Endodermal cell (in vitro differentiated cells): ENCODE results near the gene PCDHGA1. TPM values are rescaled to one million over a fixed set of nuclear protein-coding genes. Genes with fewer than 3 reads are reported as not detected.

Experiments
- DNase-seq: peaks from one replicate; pipeline ENCODE4 v3.0.0-alpha.2; 2017
- H3K27ac ChIP-seq: 2 replicates; pipeline ENCODE4 v1.5.1; 2013; ENCODE audit warnings: mild to moderate bottlenecking, low read depth, low read length, moderate library complexity
- H3K27me3 ChIP-seq: 2 replicates; pipeline ENCODE4 v1.6.1; 2013; ENCODE audit warnings: mild to moderate bottlenecking, low read length, moderate library complexity; ENCODE audit not compliant: insufficient read depth, control insufficient read depth, poor library complexity, severe bottlenecking
- H3K36me3 ChIP-seq: 2 replicates; pipeline ENCODE4 v1.7.0; 2013; ENCODE audit warnings: mild to moderate bottlenecking, low read length, moderate library complexity; ENCODE audit not compliant: control insufficient read depth, insufficient read depth
- H3K4me1 ChIP-seq: one replicate; pipeline ENCODE4 v1.7.0; 2013; ENCODE audit warnings: low read length; ENCODE audit not compliant: control insufficient read depth, insufficient read depth
- H3K4me3 ChIP-seq: 2 replicates; pipeline ENCODE4 v1.5.1; 2013; ENCODE audit warnings: mild to moderate bottlenecking, low read length, moderate library complexity
- H3K9ac ChIP-seq: 2 replicates; pipeline ENCODE4 v1.6.1; 2013; ENCODE audit warnings: mild to moderate bottlenecking, low read length, moderate library complexity; ENCODE audit not compliant: poor library complexity, severe bottlenecking; ENCODE audit errors: extremely low read depth
- H3K9me3 ChIP-seq: 2 replicates; pipeline ENCODE4 v1.6.1; 2013; ENCODE audit warnings: mild to moderate bottlenecking, low read length, moderate library complexity; ENCODE audit not compliant: control insufficient read depth
- H3K27ac Mint-ChIP-seq: 2 replicates; pipeline ENCODE4 v1.8.0; 2020; ENCODE audit warnings: mixed read lengths
- H3K27me3 Mint-ChIP-seq: 2 replicates; pipeline ENCODE4 v1.8.0; 2021; ENCODE audit warnings: mild to moderate bottlenecking, mixed read lengths; ENCODE audit not compliant: insufficient read depth
- H3K36me3 Mint-ChIP-seq: 2 replicates; pipeline ENCODE4 v1.8.0; 2020; ENCODE audit warnings: low read depth, mixed read lengths
- H3K4me1 Mint-ChIP-seq: 2 replicates; pipeline ENCODE4 v1.8.0; 2020; ENCODE audit warnings: mixed read lengths
- H3K4me3 Mint-ChIP-seq: 2 replicates; pipeline ENCODE4 v1.8.0; 2020; ENCODE audit warnings: mild to moderate bottlenecking, moderate library complexity, mixed read lengths
- H3K9me3 Mint-ChIP-seq: 2 replicates; pipeline ENCODE4 v1.8.0; 2020; ENCODE audit warnings: mild to moderate bottlenecking, mixed read lengths
- WGBS, 2 experiments: methylation state at CpG; one replicate each; pipeline versions ENCODE4 v1.1.5 to v1.1.7; 2013; ENCODE audit warnings: missing lambda C conversion rate in 2 of 2, mixed read lengths in 1 of 2; ENCODE audit not compliant: insufficient coverage in 1 of 2, insufficient read length in 1 of 2; 5-methylcytosine and 5-hydroxymethylcytosine counted together
- total RNA-seq, 2 donors: library from RNA; stranded (reverse); fragmentation: NEBNext Ultra II Directional in 1 of 2; extraction: Animal tissue kit (Norgen Biotek cat#: 25700) in 1 of 2; gene quantifications; 2 replicates in 1 of 2; 3 replicates in 1 of 2; pipeline ENCODE4 v1.2.1, GENCODE V29; 2021
- TF ChIP-seq, protein P1 (sequence below): fragments of 200-600 bp; sonication (generic); conservative IDR thresholded peaks from 2 replicates; pipeline ENCODE4 v1.5.0; 2021; ENCODE audit warnings: antibody characterized with exemption, mild to moderate bottlenecking

The PCDHGA1 gene
- total RNA-seq, 2 donors from 2014 or later, result 0.38 to 2.2 TPM

DNA sequence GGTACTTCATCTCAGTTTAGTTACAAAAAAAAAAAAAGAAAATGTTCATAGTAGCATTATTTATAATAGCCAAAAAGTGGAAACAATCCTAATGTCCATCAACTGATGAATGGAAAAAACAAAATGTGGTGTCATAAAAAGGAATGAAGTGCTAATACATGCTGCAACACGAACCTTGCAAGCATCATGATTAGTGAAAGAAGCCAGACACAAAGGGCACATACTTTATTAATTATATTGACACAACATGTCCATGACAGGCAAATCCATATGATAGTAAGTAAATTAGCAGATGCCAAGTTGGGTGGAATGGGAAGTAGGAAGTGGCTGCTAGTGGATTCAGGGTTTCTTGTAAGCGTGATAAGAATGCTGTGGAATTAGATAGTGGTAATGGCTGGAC, 212.7 kb downstream of the PCDHGA1 start:
- peaks cover 70% of the 10 kb centered on the region for H3K36me3 ChIP-seq
- Mint-ChIP-seq H3K4me3 (no peak overlapping the region), H3K27ac (no peak overlapping the region), H3K9me3 (peaks cover 16% of the 10 kb centered on the region), H3K27me3 (no peaks in the 10 kb centered on the region), H3K4me1 (no peaks in the 10 kb centered on the region), H3K36me3 (peaks cover 66% of the 10 kb centered on the region)
- H3K9ac ChIP-seq, result no peak overlapping the region
- TF ChIP-seq, protein P1, sequence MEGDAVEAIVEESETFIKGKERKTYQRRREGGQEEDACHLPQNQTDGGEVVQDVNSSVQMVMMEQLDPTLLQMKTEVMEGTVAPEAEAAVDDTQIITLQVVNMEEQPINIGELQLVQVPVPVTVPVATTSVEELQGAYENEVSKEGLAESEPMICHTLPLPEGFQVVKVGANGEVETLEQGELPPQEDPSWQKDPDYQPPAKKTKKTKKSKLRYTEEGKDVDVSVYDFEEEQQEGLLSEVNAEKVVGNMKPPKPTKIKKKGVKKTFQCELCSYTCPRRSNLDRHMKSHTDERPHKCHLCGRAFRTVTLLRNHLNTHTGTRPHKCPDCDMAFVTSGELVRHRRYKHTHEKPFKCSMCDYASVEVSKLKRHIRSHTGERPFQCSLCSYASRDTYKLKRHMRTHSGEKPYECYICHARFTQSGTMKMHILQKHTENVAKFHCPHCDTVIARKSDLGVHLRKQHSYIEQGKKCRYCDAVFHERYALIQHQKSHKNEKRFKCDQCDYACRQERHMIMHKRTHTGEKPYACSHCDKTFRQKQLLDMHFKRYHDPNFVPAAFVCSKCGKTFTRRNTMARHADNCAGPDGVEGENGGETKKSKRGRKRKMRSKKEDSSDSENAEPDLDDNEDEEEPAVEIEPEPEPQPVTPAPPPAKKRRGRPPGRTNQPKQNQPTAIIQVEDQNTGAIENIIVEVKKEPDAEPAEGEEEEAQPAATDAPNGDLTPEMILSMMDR, result no peak
- H3K4me1 ChIP-seq, result no peaks in the 10 kb centered on the region
- no peak overlapping the region for H3K4me3 ChIP-seq
- no peak overlapping the region for H3K27ac ChIP-seq
- peaks cover 20% of the 10 kb centered on the region for H3K9me3 ChIP-seq
- no peaks in the 10 kb centered on the region for H3K27me3 ChIP-seq
- WGBS, 2 experiments, result 90% methylated on average over 1 of the region's 2 CpGs; no CpG with 5 or more reads in 1 of the 2 experiments
- DNase-seq, result no peak

DNA sequence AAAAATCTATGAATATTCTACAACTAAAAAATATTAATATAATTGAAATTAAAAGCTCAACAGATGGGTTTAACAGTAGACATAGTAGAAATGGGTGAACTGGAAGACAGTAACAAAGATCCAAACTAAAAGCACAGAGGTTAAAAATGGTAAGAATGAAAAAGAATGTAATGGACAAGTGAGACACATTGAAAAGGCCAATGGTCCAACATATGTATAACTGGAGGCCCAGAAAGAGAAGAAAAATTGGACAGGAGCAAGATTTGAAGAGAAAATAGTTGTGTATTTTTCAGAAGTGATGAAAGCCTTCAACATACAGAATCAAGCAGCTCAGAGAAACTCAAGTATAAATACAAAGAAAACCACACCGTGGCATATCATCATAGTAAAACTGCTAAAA, 217.2 kb downstream of the PCDHGA1 start:
- H3K9me3 Mint-ChIP-seq, result peaks cover 27% of the 10 kb centered on the region
- TF ChIP-seq, protein P1, result no peak
- H3K36me3 Mint-ChIP-seq, result peaks cover 83% of the 10 kb centered on the region
- DNase-seq, result no peak
- Histone ChIP-seq H3K27ac (no peak overlapping the region), H3K9me3 (peaks cover 26% of the 10 kb centered on the region), H3K9ac (no peak overlapping the region), H3K4me1 (no peaks in the 10 kb centered on the region), H3K27me3 (no peaks in the 10 kb centered on the region), H3K4me3 (peak overlapping the region; percentile 39), H3K36me3 (peaks cover 73% of the 10 kb centered on the region)
- no peak overlapping the region for H3K4me3 Mint-ChIP-seq
- no peaks in the 10 kb centered on the region for H3K27me3 Mint-ChIP-seq
- WGBS, 2 experiments, result 94% methylated on average over 1 of the region's 1 CpG; no CpG with 5 or more reads in 1 of the 2 experiments
- H3K27ac Mint-ChIP-seq, result no peak overlapping the region
- H3K4me1 Mint-ChIP-seq, result no peaks in the 10 kb centered on the region

DNA sequence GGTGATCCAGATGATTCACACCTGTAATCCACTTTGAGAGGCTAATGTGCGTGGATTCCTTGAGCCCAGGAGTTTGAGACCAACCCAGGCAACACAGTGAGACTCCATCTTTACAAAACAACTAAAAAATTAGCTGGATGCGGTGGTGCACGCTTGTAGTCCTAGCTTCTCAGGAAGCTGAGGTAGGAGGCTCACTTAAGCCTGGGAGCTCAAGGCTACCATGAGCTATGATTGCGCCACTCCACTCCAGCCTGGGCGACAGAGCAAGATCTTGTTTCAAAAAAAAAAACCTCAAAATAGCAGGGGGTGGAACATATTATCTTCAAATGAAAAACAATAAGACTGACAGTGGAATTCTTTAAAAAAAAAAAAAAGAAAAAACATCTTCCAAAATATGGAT, 217.6 kb downstream of the PCDHGA1 start:
- H3K9me3 Mint-ChIP-seq, result peaks cover 27% of the 10 kb centered on the region
- Histone ChIP-seq H3K36me3 (peaks cover 72% of the 10 kb centered on the region), H3K9me3 (peaks cover 26% of the 10 kb centered on the region), H3K27me3 (no peaks in the 10 kb centered on the region), H3K4me1 (no peaks in the 10 kb centered on the region), H3K4me3 (peak overlapping the region; percentile 39), H3K27ac (no peak overlapping the region), H3K9ac (no peak overlapping the region)
- 96 to 97% methylated on average over 4 to 5 of the region's 5 CpGs for WGBS, 2 experiments
- TF ChIP-seq, protein P1, result no peak
- peaks cover 83% of the 10 kb centered on the region for H3K36me3 Mint-ChIP-seq
- no peak overlapping the region for H3K4me3 Mint-ChIP-seq
- H3K27me3 Mint-ChIP-seq, result no peaks in the 10 kb centered on the region
- no peaks in the 10 kb centered on the region for H3K4me1 Mint-ChIP-seq
- DNase-seq, result no peak
- no peak overlapping the region for H3K27ac Mint-ChIP-seq
